GM23338 (cell line): ENCODE results near the gene S1PR3. TPM values are rescaled to one million over a fixed set of nuclear protein-coding genes. Genes with fewer than 3 reads are reported as not detected.

Experiments
- ATAC-seq: fragments of 200-7000 bp; cut with Tn5 transposase; 3 replicates; pipeline ENCODE4 v1.9.1; 2020
- DNase-seq: peaks from one replicate; pipeline ENCODE4 v3.0.0-alpha.2; 2015; ENCODE audit warnings: low spot score
- H2AFZ ChIP-seq: fragments of 200-600 bp; sonication (generic); 2 replicates; pipeline ENCODE4 v1.8.0; 2016; ENCODE audit warnings: antibody characterized with exemption, mild to moderate bottlenecking, moderate library complexity
- H3F3A ChIP-seq: fragments of 200-600 bp; sonication (generic); replicated peaks from 2 replicates; pipeline ENCODE4 v1.8.0; 2017; ENCODE audit warnings: antibody characterized with exemption, mixed run types, low read depth
- H3K27ac ChIP-seq: fragments of 200-600 bp; sonication (generic); 2 replicates; pipeline ENCODE4 v1.6.1; 2016; ENCODE audit warnings: low read depth
- H3K27me3 ChIP-seq: fragments of 200-600 bp; sonication (generic); 2 replicates; pipeline ENCODE4 v1.8.0; 2016; ENCODE audit warnings: mild to moderate bottlenecking, mixed run types, moderate library complexity; ENCODE audit not compliant: insufficient read depth
- H3K36me3 ChIP-seq: fragments of 200-600 bp; sonication (generic); 2 replicates; pipeline ENCODE4 v1.8.0; 2016; ENCODE audit warnings: mild to moderate bottlenecking; ENCODE audit not compliant: insufficient read depth
- H3K4me1 ChIP-seq: fragments of 200-600 bp; sonication (generic); 2 replicates; pipeline ENCODE4 v1.8.0; 2016; ENCODE audit warnings: mild to moderate bottlenecking, moderate library complexity; ENCODE audit not compliant: insufficient read depth
- H3K4me2 ChIP-seq: fragments of 200-600 bp; sonication (generic); 2 replicates; pipeline ENCODE4 v1.7.1; 2017; ENCODE audit warnings: mixed run types
- H3K4me3 ChIP-seq: fragments of 200-600 bp; sonication (generic); 2 replicates; pipeline ENCODE4 v1.6.1; 2016; ENCODE audit warnings: mixed run types
- H3K79me2 ChIP-seq: fragments of 200-600 bp; sonication (generic); replicated peaks from 2 replicates; pipeline ENCODE4 v1.8.0; 2017; ENCODE audit warnings: mild to moderate bottlenecking; ENCODE audit not compliant: insufficient read depth
- H3K9me2 ChIP-seq: fragments of 200-600 bp; sonication (generic); 2 replicates; pipeline ENCODE4 v1.8.0; 2017; ENCODE audit not compliant: insufficient read depth
- H4K20me1 ChIP-seq: fragments of 200-600 bp; sonication (generic); replicated peaks from 2 replicates; pipeline ENCODE4 v1.8.0; 2017; ENCODE audit warnings: mild to moderate bottlenecking; ENCODE audit not compliant: insufficient read depth
- H3K27ac Mint-ChIP-seq: 2 replicates; pipeline ENCODE4 v1.8.0; 2020; ENCODE audit warnings: inconsistent platforms, mild to moderate bottlenecking, moderate library complexity, mixed read lengths
- H3K27me3 Mint-ChIP-seq: 3 replicates; pipeline ENCODE4 v1.8.0; 2022; ENCODE audit warnings: low read depth, mild to moderate bottlenecking, moderate library complexity, mixed read lengths, inconsistent platforms; ENCODE audit not compliant: insufficient read depth, poor library complexity
- H3K36me3 Mint-ChIP-seq: 3 replicates; pipeline ENCODE4 v1.8.0; 2021; ENCODE audit warnings: low read depth, mild to moderate bottlenecking, inconsistent platforms, moderate library complexity, mixed read lengths
- H3K4me1 Mint-ChIP-seq: 3 replicates; pipeline ENCODE4 v1.8.0; 2020; ENCODE audit warnings: mild to moderate bottlenecking, inconsistent platforms, mixed read lengths
- H3K4me3 Mint-ChIP-seq: 3 replicates; pipeline ENCODE4 v1.8.0; 2021; ENCODE audit warnings: moderate library complexity, mild to moderate bottlenecking, inconsistent platforms, mixed read lengths
- H3K9me3 Mint-ChIP-seq: 3 replicates; pipeline ENCODE4 v1.8.0; 2020; ENCODE audit warnings: moderate library complexity, mild to moderate bottlenecking, inconsistent platforms, mixed read lengths
- CREB1 ChIP-seq: fragments of 250-450 bp; sonication (Bioruptor Pico); IDR thresholded peaks from 2 replicates; pipeline ENCODE4 v1.5.0; 2020; ENCODE audit warnings: low read depth, mild to moderate bottlenecking, moderate library complexity
- EZH2 ChIP-seq: fragments of 200-600 bp; sonication (generic); IDR thresholded peaks from one replicate; pipeline ENCODE4 v1.8.0; 2017; ENCODE audit warnings: antibody characterized with exemption, mild to moderate bottlenecking, low read depth; ENCODE audit not compliant: unreplicated experiment
- EZH2phosphoT487 ChIP-seq: fragments of 200-600 bp; sonication (generic); IDR thresholded peaks from one replicate; pipeline ENCODE4 v1.8.1; 2018; ENCODE audit warnings: antibody characterized with exemption; ENCODE audit not compliant: unreplicated experiment
- JUNB ChIP-seq: IDR thresholded peaks from one replicate; pipeline ENCODE4 v1.6.1; 2016; ENCODE audit warnings: antibody characterized with exemption; ENCODE audit not compliant: unreplicated experiment
- NANOG ChIP-seq: IDR thresholded peaks from 2 replicates; pipeline ENCODE4 v1.6.1; 2016; ENCODE audit warnings: antibody characterized with exemption, borderline replicate concordance
- POLR2AphosphoS5 ChIP-seq: IDR thresholded peaks from 2 replicates; pipeline ENCODE4 v1.6.1; 2016; ENCODE audit warnings: antibody characterized with exemption, low read depth
- STAT1 ChIP-seq: IDR thresholded peaks from one replicate; pipeline ENCODE4 v1.6.1; 2016; ENCODE audit warnings: antibody characterized with exemption; ENCODE audit not compliant: unreplicated experiment
- ZNF114 ChIP-seq: fragments of 250-450 bp; sonication (Bioruptor Pico); IDR thresholded peaks from 2 replicates; pipeline ENCODE4 v1.5.0; 2020; ENCODE audit warnings: mild to moderate bottlenecking, moderate library complexity
- ZNF331 ChIP-seq: fragments of 250-450 bp; sonication (Bioruptor Pico); IDR thresholded peaks from 2 replicates; pipeline ENCODE4 v1.5.0; 2020; ENCODE audit warnings: low read depth, mild to moderate bottlenecking, moderate library complexity
- polyA plus RNA-seq: library from polyadenylated mRNA; unstranded; fragments of >200 nt; fragmentation: Nextera tagmentation; extraction: Ambion mirVana; gene quantifications from 2 replicates; pipeline ENCODE4 v1.2.1, GENCODE V29; 2016
- total RNA-seq: library from RNA; depleted of rRNA; stranded (reverse); fragments of >200 nt; shearing (Covaris generic); gene quantifications from 2 replicates; pipeline ENCODE4 v1.2.3, GENCODE V29; 2014
- TF ChIP-seq, protein P1 (sequence below): IDR thresholded peaks from 2 replicates; pipeline ENCODE4 v1.6.1; 2016; ENCODE audit warnings: antibody characterized with exemption
- TF ChIP-seq, protein P2 (sequence below): IDR thresholded peaks from one replicate; pipeline ENCODE4 v1.6.1; 2018; ENCODE audit warnings: antibody characterized with exemption; ENCODE audit not compliant: unreplicated experiment
- TF ChIP-seq, protein P3 (sequence below), 2 experiments: fragments of 200-600 bp in 1 of 2; sonication (generic) in 1 of 2; conservative IDR thresholded peaks; 2 replicates each; pipeline versions ENCODE4 v1.5.1 to v1.6.1; 2016 to 2017; ENCODE audit warnings: antibody characterized with exemption in 2 of 2, low read depth in 2 of 2, mild to moderate bottlenecking in 2 of 2, moderate library complexity in 1 of 2
- TF ChIP-seq, protein P4 (sequence below): fragments of 250-450 bp; sonication (Bioruptor Pico); IDR thresholded peaks from 2 replicates; pipeline ENCODE4 v1.5.0; 2020; ENCODE audit warnings: mild to moderate bottlenecking, moderate library complexity

Gene S1PR3
- total and polyA plus RNA-seq, 2 experiments from 2014 or later, result 2.1 to 7.6 TPM

DNA sequence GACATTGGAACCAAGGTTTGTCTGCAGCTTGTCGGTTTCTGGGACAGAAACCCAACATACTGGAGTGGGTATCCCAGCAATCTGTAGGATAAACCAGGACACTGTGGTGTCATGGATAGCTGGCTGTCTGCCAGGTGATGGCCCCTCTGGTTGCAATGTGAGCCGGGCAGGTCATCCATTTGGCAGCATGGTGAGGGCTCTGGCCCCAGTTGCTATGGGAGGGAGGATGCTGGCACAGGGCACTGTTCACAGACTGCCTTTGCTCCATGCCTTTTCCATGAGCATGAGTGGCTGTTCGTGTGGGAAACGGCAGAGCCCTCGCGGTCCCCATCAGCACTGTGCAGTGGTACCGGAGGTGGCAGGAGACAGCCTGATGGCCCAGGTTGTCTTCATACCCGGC, 6.4 kb downstream of the S1PR3 start:
- peaks cover 7% of the 10 kb centered on the region for H3K36me3 Mint-ChIP-seq
- H3K4me1 Mint-ChIP-seq, result peaks cover 19% of the 10 kb centered on the region
- Histone ChIP-seq H3K27me3 (peaks cover 1% of the 10 kb centered on the region; the same call in 1 of the 2 replicates), H3K4me3 (no peak overlapping the region), H3K36me3 (no peaks in the 10 kb centered on the region; the same call in none of the 2 replicates), H3K79me2 (peaks cover 10% of the 10 kb centered on the region; the same call in 1 of the 2 replicates), H3K27ac (no peak overlapping the region), H4K20me1 (peaks cover 4% of the 10 kb centered on the region; the same call in 1 of the 2 replicates), H3K4me1 (peaks cover 13% of the 10 kb centered on the region; the same call in 1 of the 2 replicates), H3F3A (no peaks in the 10 kb centered on the region), H2AFZ (no peak overlapping the region), H3K9me2 (no peaks in the 10 kb centered on the region), H3K4me2 (no peak overlapping the region)
- no peak for TF ChIP-seq STAT1
- no peak for TF ChIP-seq CREB1
- TF ChIP-seq, protein P1, sequence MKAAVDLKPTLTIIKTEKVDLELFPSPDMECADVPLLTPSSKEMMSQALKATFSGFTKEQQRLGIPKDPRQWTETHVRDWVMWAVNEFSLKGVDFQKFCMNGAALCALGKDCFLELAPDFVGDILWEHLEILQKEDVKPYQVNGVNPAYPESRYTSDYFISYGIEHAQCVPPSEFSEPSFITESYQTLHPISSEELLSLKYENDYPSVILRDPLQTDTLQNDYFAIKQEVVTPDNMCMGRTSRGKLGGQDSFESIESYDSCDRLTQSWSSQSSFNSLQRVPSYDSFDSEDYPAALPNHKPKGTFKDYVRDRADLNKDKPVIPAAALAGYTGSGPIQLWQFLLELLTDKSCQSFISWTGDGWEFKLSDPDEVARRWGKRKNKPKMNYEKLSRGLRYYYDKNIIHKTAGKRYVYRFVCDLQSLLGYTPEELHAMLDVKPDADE, result no peak
- TF ChIP-seq ZNF331 (CRISPR knock-in tag), result no peak
- TF ChIP-seq, protein P2, sequence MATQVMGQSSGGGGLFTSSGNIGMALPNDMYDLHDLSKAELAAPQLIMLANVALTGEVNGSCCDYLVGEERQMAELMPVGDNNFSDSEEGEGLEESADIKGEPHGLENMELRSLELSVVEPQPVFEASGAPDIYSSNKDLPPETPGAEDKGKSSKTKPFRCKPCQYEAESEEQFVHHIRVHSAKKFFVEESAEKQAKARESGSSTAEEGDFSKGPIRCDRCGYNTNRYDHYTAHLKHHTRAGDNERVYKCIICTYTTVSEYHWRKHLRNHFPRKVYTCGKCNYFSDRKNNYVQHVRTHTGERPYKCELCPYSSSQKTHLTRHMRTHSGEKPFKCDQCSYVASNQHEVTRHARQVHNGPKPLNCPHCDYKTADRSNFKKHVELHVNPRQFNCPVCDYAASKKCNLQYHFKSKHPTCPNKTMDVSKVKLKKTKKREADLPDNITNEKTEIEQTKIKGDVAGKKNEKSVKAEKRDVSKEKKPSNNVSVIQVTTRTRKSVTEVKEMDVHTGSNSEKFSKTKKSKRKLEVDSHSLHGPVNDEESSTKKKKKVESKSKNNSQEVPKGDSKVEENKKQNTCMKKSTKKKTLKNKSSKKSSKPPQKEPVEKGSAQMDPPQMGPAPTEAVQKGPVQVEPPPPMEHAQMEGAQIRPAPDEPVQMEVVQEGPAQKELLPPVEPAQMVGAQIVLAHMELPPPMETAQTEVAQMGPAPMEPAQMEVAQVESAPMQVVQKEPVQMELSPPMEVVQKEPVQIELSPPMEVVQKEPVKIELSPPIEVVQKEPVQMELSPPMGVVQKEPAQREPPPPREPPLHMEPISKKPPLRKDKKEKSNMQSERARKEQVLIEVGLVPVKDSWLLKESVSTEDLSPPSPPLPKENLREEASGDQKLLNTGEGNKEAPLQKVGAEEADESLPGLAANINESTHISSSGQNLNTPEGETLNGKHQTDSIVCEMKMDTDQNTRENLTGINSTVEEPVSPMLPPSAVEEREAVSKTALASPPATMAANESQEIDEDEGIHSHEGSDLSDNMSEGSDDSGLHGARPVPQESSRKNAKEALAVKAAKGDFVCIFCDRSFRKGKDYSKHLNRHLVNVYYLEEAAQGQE, result no peak
- TF ChIP-seq, protein P3, sequence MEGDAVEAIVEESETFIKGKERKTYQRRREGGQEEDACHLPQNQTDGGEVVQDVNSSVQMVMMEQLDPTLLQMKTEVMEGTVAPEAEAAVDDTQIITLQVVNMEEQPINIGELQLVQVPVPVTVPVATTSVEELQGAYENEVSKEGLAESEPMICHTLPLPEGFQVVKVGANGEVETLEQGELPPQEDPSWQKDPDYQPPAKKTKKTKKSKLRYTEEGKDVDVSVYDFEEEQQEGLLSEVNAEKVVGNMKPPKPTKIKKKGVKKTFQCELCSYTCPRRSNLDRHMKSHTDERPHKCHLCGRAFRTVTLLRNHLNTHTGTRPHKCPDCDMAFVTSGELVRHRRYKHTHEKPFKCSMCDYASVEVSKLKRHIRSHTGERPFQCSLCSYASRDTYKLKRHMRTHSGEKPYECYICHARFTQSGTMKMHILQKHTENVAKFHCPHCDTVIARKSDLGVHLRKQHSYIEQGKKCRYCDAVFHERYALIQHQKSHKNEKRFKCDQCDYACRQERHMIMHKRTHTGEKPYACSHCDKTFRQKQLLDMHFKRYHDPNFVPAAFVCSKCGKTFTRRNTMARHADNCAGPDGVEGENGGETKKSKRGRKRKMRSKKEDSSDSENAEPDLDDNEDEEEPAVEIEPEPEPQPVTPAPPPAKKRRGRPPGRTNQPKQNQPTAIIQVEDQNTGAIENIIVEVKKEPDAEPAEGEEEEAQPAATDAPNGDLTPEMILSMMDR (conservative IDR thresholded peaks at IDR 0.05; ENCODE audit: low read depth in 2 of 2), result no peak
- no peak for TF ChIP-seq EZH2phosphoT487
- TF ChIP-seq ZNF114 (CRISPR knock-in tag), result no peak
- no peak for TF ChIP-seq EZH2
- TF ChIP-seq, protein P4, sequence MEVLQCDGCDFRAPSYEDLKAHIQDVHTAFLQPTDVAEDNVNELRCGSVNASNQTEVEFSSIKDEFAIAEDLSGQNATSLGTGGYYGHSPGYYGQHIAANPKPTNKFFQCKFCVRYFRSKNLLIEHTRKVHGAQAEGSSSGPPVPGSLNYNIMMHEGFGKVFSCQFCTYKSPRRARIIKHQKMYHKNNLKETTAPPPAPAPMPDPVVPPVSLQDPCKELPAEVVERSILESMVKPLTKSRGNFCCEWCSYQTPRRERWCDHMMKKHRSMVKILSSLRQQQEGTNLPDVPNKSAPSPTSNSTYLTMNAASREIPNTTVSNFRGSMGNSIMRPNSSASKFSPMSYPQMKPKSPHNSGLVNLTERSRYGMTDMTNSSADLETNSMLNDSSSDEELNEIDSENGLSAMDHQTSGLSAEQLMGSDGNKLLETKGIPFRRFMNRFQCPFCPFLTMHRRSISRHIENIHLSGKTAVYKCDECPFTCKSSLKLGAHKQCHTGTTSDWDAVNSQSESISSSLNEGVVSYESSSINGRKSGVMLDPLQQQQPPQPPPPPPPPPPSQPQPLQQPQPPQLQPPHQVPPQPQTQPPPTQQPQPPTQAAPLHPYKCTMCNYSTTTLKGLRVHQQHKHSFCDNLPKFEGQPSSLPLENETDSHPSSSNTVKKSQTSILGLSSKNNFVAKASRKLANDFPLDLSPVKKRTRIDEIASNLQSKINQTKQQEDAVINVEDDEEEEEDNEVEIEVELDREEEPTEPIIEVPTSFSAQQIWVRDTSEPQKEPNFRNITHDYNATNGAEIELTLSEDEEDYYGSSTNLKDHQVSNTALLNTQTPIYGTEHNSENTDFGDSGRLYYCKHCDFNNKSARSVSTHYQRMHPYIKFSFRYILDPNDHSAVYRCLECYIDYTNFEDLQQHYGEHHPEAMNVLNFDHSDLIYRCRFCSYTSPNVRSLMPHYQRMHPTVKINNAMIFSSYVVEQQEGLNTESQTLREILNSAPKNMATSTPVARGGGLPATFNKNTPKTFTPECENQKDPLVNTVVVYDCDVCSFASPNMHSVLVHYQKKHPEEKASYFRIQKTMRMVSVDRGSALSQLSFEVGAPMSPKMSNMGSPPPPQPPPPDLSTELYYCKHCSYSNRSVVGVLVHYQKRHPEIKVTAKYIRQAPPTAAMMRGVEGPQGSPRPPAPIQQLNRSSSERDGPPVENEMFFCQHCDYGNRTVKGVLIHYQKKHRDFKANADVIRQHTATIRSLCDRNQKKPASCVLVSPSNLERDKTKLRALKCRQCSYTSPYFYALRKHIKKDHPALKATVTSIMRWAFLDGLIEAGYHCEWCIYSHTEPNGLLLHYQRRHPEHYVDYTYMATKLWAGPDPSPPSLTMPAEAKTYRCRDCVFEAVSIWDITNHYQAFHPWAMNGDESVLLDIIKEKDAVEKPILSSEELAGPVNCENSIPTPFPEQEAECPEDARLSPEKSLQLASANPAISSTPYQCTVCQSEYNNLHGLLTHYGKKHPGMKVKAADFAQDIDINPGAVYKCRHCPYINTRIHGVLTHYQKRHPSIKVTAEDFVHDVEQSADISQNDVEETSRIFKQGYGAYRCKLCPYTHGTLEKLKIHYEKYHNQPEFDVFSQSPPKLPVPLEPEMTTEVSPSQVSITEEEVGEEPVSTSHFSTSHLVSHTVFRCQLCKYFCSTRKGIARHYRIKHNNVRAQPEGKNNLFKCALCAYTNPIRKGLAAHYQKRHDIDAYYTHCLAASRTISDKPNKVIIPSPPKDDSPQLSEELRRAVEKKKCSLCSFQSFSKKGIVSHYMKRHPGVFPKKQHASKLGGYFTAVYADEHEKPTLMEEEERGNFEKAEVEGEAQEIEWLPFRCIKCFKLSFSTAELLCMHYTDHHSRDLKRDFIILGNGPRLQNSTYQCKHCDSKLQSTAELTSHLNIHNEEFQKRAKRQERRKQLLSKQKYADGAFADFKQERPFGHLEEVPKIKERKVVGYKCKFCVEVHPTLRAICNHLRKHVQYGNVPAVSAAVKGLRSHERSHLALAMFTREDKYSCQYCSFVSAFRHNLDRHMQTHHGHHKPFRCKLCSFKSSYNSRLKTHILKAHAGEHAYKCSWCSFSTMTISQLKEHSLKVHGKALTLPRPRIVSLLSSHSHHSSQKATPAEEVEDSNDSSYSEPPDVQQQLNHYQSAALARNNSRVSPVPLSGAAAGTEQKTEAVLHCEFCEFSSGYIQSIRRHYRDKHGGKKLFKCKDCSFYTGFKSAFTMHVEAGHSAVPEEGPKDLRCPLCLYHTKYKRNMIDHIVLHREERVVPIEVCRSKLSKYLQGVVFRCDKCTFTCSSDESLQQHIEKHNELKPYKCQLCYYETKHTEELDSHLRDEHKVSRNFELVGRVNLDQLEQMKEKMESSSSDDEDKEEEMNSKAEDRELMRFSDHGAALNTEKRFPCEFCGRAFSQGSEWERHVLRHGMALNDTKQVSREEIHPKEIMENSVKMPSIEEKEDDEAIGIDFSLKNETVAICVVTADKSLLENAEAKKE (CRISPR knock-in tag), result no peak
- no peak for TF ChIP-seq JUNB
- TF ChIP-seq POLR2AphosphoS5, result no peak
- no peak for TF ChIP-seq NANOG
- no peak for DNase-seq
- ATAC-seq, result no peak
- no peaks in the 10 kb centered on the region for H3K27me3 Mint-ChIP-seq
- H3K4me3 Mint-ChIP-seq, result no peak overlapping the region
- no peaks in the 10 kb centered on the region for H3K9me3 Mint-ChIP-seq
- H3K27ac Mint-ChIP-seq, result no peak overlapping the region
